Fibroblast of lung (primary cell): ENCODE data around the gene PRR19. TPM values are rescaled to one million over a fixed set of nuclear protein-coding genes. Genes with fewer than 3 reads are reported as not detected.
A peak's percentile ranks its signal among the peaks of the same experiment; 100 is the strongest.

Experiments used
- DNase-seq, 2 donors: peaks; one replicate each; pipeline versions ENCODE4 v3.0.0 to v3.0.0-alpha.2; 2010; ENCODE audit warnings: low read depth in 2 of 2
- H2AFZ ChIP-seq: 2 replicates; pipeline ENCODE4 v1.5.1; 2012; ENCODE audit warnings: low read length, control low read depth, inconsistent platforms
- H3K27ac ChIP-seq: 2 replicates; pipeline ENCODE4 v1.5.1; 2011; ENCODE audit warnings: low read length, control low read depth; ENCODE audit not compliant: insufficient read depth
- H3K27me3 ChIP-seq: 2 replicates; pipeline ENCODE4 v1.5.1; 2011; ENCODE audit warnings: mild to moderate bottlenecking, low read length; ENCODE audit not compliant: control insufficient read depth, insufficient read depth
- H3K36me3 ChIP-seq: 2 replicates; pipeline ENCODE4 v1.5.1; 2011; ENCODE audit warnings: low read length; ENCODE audit not compliant: control insufficient read depth, insufficient read depth
- H3K4me1 ChIP-seq: 2 replicates; pipeline ENCODE4 v1.5.1; 2011; ENCODE audit warnings: low read length; ENCODE audit not compliant: control insufficient read depth, insufficient read depth; ENCODE audit errors: extremely low read depth
- H3K4me2 ChIP-seq: 2 replicates; pipeline ENCODE4 v1.5.1; 2011; ENCODE audit warnings: low read length, control low read depth; ENCODE audit not compliant: insufficient read depth; ENCODE audit errors: extremely low read depth
- H3K4me3 ChIP-seq, 4 experiments: fragments of 200-600 bp in 1 of 4; sonication (generic) in 1 of 4; replicated peaks in 1 of 4; 2 replicates each; pipeline ENCODE4 v1.5.1; 2011 to 2016; ENCODE audit warnings: low read length in 4 of 4, low read depth in 3 of 4, mild to moderate bottlenecking in 3 of 4, control low read depth in 2 of 4, inconsistent platforms in 1 of 4, mixed read lengths in 1 of 4; ENCODE audit not compliant: insufficient read depth in 1 of 4; ENCODE audit errors: control extremely low read depth in 1 of 4
- H3K79me2 ChIP-seq: 2 replicates; pipeline ENCODE4 v1.5.1; 2012; ENCODE audit warnings: mild to moderate bottlenecking, low read length, inconsistent platforms; ENCODE audit not compliant: control insufficient read depth, insufficient read depth
- H3K9ac ChIP-seq: 2 replicates; pipeline ENCODE4 v1.5.1; 2011; ENCODE audit warnings: mild to moderate bottlenecking, low read length, control low read depth; ENCODE audit not compliant: insufficient read depth
- H3K9me3 ChIP-seq: 2 replicates; pipeline ENCODE4 v1.5.1; 2012; ENCODE audit warnings: low read depth, low read length; ENCODE audit not compliant: control insufficient read depth, insufficient read depth
- H4K20me1 ChIP-seq: 2 replicates; pipeline ENCODE4 v1.5.1; 2011; ENCODE audit warnings: low read length; ENCODE audit not compliant: control insufficient read depth, insufficient read depth; ENCODE audit errors: extremely low read depth
- CTCF ChIP-seq, 2 donors: IDR thresholded peaks in 1 of 2; conservative IDR thresholded peaks in 1 of 2; 1 replicate in 1 of 2; 2 replicates in 1 of 2; pipeline ENCODE4 v1.5.1; 2011 to 2012; ENCODE audit warnings: low read length in 2 of 2, control low read depth in 1 of 2, inconsistent platforms in 1 of 2, low read depth in 1 of 2, mild to moderate bottlenecking in 1 of 2
- EZH2 ChIP-seq: IDR thresholded peaks from 2 replicates; pipeline ENCODE4 v1.5.1; 2012; ENCODE audit warnings: low read length, control low read depth, mild to moderate bottlenecking; ENCODE audit errors: missing control alignments
- polyA minus RNA-seq: library from RNA; depleted of rRNA, polyadenylated mRNA; stranded (reverse); fragments of >200 nt; gene quantifications from 2 replicates; pipeline ENCODE4 v1.2.3, GENCODE V29; 2011; ENCODE audit warnings: low replicate concordance
- polyA plus RNA-seq, 2 donors: library from polyadenylated mRNA; depleted of rRNA in 1 of 2; stranded (reverse) in 1 of 2; unstranded in 1 of 2; fragments of >200 nt; gene quantifications; 2 replicates each; pipeline ENCODE4 v1.2.1, GENCODE V29; 2011 to 2012; ENCODE audit warnings: missing spikeins in 1 of 2
- total RNA-seq: library from RNA; depleted of rRNA; stranded (reverse); fragments of >200 nt; gene quantifications from 2 replicates; pipeline ENCODE4 v1.2.1, GENCODE V29; 2014

PRR19 gene
- total RNA-seq (0.17 and 0.26 TPM in 2 replicates), polyA plus RNA-seq (0.39 and 0.54 TPM in 2 replicates), polyA minus RNA-seq (0.48 and 4.3 TPM in 2 replicates)
- 1.5 and 1.6 TPM in 2 replicates for polyA plus RNA-seq (2012)

- TF ChIP-seq EZH2 (no peak), CTCF (conservative IDR thresholded peaks at IDR 0.05 in 1 of 2, IDR thresholded peaks at IDR 0.05 in 1 of 2; ENCODE audit: low read depth in 1 of 2, low read length in 2 of 2) (no peak)
- Histone ChIP-seq H3K9me3 (no peaks in the 10 kb centered on the region), H3K79me2 (no peaks in the 10 kb centered on the region), H3K9ac (peak within 1 kb of the TSS; percentile 58), H3K27me3 (no peaks in the 10 kb centered on the region), H3K4me3 (peak within 1 kb of the TSS; percentile 54 to 78 (median 62)), H3K36me3 (no peaks in the 10 kb centered on the region), H4K20me1 (no peaks in the 10 kb centered on the region), H2AFZ (peak within 1 kb of the TSS; percentile 63), H3K4me1 (no peaks in the 10 kb centered on the region), H3K4me2 (peak within 1 kb of the TSS; percentile 79), H3K27ac (peak within 1 kb of the TSS; percentile 15)
- no peak for DNase-seq
Measured at GRCh38 chr19:42301646-42302203, at the start of gene PRR19. Gene PRR19, plus strand, starts transcription at chr19:42302132. Its CDS starts 7,453 bp downstream, at chr19:42309585.

- peak overlapping the region; percentile 82 for H3K27ac ChIP-seq
- peak overlapping the region; percentile 75 for H3K9ac ChIP-seq
- H3K79me2 ChIP-seq, result peaks cover 60% of the 10 kb centered on the region
- no peaks in the 10 kb centered on the region for H3K9me3 ChIP-seq
- no peaks in the 10 kb centered on the region for H4K20me1 ChIP-seq
- H3K4me3 ChIP-seq, result peak overlapping the region; percentile 47 to 97 (median 66)
- no peaks in the 10 kb centered on the region for H3K27me3 ChIP-seq
- H3K4me1 ChIP-seq, result peaks cover 23% of the 10 kb centered on the region
- peaks cover 12% of the 10 kb centered on the region for H3K36me3 ChIP-seq
- H3K4me2 ChIP-seq, result peak overlapping the region; percentile 68
- H2AFZ ChIP-seq, result no peak overlapping the region
- DNase-seq, result peak; percentile 47 to 65
- TF ChIP-seq EZH2 (no peak), CTCF (conservative IDR thresholded peaks at IDR 0.05 in 1 of 2, IDR thresholded peaks at IDR 0.05 in 1 of 2; ENCODE audit: low read depth in 1 of 2, low read length in 2 of 2) (no peak)
Measured at GRCh38 chr19:42252365-42253244, 49.3 kb upstream of the PRR19 start.
